ENCODE measurements around the gene SH2D2A.
"Not testable (repeated sequence)": the region's sequence is repeated elsewhere in the genome, so short reads cannot be mapped to it uniquely, and the experiment has no call there.

Gene SH2D2A

DNA sequence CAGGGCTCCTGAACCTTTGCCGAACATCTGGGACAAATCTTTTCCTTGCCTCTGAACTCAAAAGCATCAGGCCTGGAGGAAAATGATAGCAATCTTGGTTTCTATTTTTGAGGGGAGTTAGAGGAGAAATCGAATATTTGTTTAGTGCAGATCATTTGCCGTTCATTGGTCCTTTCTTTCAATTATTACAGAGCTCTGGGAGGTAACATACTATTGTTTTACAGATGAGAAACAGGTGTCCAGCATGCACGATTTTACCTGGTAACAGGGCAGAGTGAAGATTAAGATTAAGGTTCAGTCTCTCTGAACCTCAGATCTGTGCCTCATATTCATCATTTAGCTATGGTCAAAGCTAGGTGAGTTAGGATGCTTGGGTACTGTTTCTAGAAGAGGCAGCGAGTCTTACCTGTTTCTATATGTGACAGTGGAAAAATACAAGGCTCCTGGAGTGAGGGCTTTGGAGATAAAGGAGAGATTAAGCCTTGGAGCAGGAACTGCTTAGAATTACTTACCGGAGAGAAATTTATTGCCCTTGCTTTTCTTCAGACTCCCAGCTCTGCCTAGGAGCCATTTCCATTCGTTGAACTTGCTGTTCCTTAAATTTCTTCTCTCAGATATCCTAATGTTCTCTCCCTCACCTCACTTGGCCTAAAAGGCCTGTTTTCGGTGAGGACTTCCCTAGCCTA lies 47.9 kb downstream of the SH2D2A start:
- DNase-seq (ENCODE audit: insufficient read length, low spot score), result no peak
- TF ChIP-seq PAX5 (IDR thresholded peaks at IDR 0.05; ENCODE audit: insufficient read depth, low read length, severe bottlenecking) (no peak), TAF1 (IDR thresholded peaks at IDR 0.05; ENCODE audit: low read depth, low read length) (no peak), POLR2A (IDR thresholded peaks at IDR 0.05; ENCODE audit: low read depth, low read length) (no peak), SPI1 (IDR thresholded peaks at IDR 0.05; ENCODE audit: low read depth, low read length) (no peak), POU2F2 (IDR thresholded peaks at IDR 0.05; ENCODE audit: low read depth, low read length) (no peak), POLR2AphosphoS5 (IDR thresholded peaks at IDR 0.05; ENCODE audit: low read depth, low read length) (no peak)
- FAIRE-seq, result no peak

DNA sequence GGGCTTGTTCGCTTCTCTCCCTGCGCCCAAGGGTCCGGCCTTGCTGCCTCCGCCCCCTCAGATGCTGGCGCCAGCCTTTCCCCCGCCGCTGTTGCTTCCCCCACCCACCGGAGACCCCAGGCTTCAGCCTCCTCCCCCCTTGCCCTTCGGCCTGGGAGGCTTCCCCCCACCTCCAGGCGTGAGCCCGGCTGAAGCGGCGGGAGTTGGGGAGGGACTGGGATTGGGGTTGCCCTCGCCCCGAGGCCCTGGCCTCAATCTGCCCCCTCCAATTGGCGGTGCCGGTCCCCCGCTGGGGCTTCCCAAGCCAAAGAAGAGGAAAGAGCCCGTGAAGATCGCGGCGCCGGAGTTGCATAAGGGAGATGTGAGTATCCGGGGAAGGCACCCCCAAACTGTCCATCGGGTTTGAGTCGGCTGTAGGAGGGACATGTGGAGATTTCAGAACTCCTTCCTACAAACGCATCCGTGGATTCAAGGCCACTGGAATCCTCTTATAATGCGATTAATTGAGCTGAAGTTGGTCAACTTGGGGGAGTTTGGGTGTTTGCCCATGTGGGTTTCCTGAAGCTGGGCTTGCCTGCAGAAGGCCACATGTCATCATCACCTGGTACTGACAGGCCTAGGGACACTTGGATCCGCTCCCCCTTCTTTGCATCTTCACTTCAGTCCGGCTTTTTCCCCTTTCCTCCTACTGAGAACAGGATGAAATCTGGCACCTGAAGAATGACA lies 48.6 kb downstream of the SH2D2A start:
- TF ChIP-seq POLR2A (IDR thresholded peaks at IDR 0.05; ENCODE audit: low read depth, low read length) (0 out of 2 replicates have a peak, but pooled peaks have one; percentile 4), TAF1 (IDR thresholded peaks at IDR 0.05; ENCODE audit: low read depth, low read length) (no peak)
- no peak for DNase-seq (ENCODE audit: insufficient read length, low spot score)

DNA sequence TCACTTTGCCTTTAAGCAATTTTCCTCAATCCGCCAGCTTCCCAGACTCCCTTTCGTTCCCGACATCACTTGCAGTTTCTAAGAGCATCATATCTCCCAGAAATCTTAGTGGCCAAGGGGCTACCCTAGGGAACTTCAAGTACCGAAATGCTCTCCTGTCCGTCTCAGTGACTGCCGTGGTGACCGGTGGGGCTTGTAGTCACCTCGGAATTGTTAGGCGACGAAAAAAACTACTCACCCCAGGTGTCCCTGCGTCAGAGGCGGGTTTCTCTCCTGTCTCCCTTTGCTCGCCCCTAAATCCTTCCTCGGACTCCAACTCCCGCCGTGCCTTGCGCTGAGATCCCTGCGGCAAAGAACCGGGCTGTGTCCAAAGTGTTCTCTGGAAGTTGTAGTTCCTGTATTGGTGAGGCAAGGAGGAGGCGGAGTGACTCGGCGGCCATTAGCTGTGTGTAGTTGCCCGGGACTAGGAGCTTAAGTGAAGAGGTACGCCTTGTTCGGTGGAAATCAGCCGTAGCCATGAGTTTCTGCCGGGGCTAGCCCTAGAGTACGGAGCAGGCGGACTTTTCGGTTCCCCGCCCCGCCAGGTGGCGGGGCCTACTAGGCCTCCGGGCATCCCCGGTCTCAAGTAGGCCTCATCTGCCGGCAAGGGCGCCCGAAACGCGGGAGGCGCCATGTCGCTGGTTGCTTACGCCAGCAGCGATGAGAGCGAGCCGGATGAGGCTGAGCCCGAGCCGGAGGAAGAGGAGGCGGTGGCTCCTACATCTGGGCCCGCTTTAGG lies 49.4 kb downstream of the SH2D2A start, which contains the start of gene PRCC:
PRCC (plus strand) TSS at position 435 of the 778 bp plus-strand sequence; CDS start at position 672, 237 bp downstream.
- TF ChIP-seq POU2F2 (IDR thresholded peaks at IDR 0.05; ENCODE audit: low read depth, low read length), result peak; percentile 47; the same call in 1 of the 2 replicates
- TF ChIP-seq POLR2AphosphoS5 (IDR thresholded peaks at IDR 0.05; ENCODE audit: low read depth, low read length), result peak; percentile 75
- peak; percentile 83 for TF ChIP-seq TAF1 (IDR thresholded peaks at IDR 0.05; ENCODE audit: low read depth, low read length)
- no peak for TF ChIP-seq SPI1 (IDR thresholded peaks at IDR 0.05; ENCODE audit: low read depth, low read length)
- TF ChIP-seq PAX5 (IDR thresholded peaks at IDR 0.05; ENCODE audit: insufficient read depth, low read length, severe bottlenecking), result no peak
- peak; percentile 59 for TF ChIP-seq POLR2A (IDR thresholded peaks at IDR 0.05; ENCODE audit: low read depth, low read length)
- DNase-seq (ENCODE audit: insufficient read length, low spot score), result peak; percentile 79
- FAIRE-seq, result peak; percentile 97

More for the DNA sequence above, 48.6 kb downstream of the SH2D2A start:
- no peak for FAIRE-seq

DNA sequence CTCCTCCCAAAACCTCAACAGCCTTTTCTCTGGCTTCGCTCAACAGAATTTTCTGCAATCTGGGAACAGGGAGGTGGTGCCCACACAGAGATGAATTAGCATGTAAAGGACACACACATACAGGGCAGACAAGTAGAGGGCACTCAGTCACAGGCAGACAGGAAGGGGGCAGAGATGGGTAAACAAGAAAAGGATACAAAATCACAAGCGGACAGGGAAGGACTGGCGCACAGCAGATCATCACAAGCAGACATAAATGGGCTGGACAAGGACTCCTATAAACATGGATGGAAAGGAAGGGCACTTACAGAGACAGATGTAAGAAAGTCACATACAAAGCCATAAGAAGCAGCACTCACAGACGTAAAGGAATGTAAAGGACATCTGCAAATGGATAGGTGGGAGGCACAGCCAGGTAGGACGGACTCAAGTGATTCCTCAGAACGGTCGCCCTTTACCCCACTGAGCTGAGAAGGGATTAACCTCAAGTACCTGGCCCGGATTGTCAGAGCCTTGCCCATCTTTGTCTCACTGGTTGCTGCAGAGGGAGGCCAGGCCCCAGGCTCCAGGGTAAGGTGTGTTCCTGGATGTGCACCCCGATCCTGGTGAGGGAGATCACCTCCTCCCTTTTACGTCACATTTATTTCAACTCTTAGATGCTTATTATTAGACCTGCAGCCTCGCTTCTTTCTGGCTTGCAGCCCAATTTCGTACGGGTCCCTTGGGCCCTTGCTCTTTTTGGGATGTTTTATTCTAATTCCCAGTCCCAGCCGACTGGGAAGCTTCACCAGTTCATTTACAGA lies 50.1 kb downstream of the SH2D2A start:
- 0 out of 2 replicates have a peak, but pooled peaks have one; percentile 42 for TF ChIP-seq POLR2AphosphoS5 (IDR thresholded peaks at IDR 0.05; ENCODE audit: low read depth, low read length)
- TF ChIP-seq PAX5 (IDR thresholded peaks at IDR 0.05; ENCODE audit: insufficient read depth, low read length, severe bottlenecking), result no peak
- TF ChIP-seq POLR2A (IDR thresholded peaks at IDR 0.05; ENCODE audit: low read depth, low read length), result peak; percentile 65
- FAIRE-seq (peak; percentile 63), DNase-seq (ENCODE audit: insufficient read length, low spot score) (no peak)

DNA sequence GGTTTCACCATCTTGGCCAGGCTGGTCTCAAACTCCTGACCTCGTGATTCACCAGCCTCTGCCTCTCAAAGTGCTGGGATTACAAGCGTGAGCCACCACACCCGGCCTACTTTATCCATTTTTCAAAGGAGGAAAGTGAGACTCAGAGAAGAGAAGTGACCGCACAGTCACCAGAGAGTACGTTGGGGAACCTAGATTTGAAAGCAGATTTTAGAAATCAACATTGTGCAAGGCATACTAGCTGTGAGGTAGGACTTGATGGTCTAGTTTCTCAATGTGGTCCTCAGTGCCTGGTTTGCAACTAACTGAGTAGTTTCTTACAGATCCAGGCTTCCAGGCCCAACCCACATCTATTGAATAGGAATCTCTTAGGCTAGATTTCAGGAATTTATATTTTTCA lies 51.0 kb downstream of the SH2D2A start:
- FAIRE-seq (no peak), DNase-seq (ENCODE audit: insufficient read length, low spot score) (no peak)
- TF ChIP-seq POU2F2 (IDR thresholded peaks at IDR 0.05; ENCODE audit: low read depth, low read length), result no peak
- TF ChIP-seq TAF1 (IDR thresholded peaks at IDR 0.05; ENCODE audit: low read depth, low read length), result no peak
- no peak for TF ChIP-seq SPI1 (IDR thresholded peaks at IDR 0.05; ENCODE audit: low read depth, low read length)
- TF ChIP-seq POLR2A (IDR thresholded peaks at IDR 0.05; ENCODE audit: low read depth, low read length), result no peak
- no peak for TF ChIP-seq PAX5 (IDR thresholded peaks at IDR 0.05; ENCODE audit: insufficient read depth, low read length, severe bottlenecking)
- TF ChIP-seq POLR2AphosphoS5 (IDR thresholded peaks at IDR 0.05; ENCODE audit: low read depth, low read length), result no peak

DNA sequence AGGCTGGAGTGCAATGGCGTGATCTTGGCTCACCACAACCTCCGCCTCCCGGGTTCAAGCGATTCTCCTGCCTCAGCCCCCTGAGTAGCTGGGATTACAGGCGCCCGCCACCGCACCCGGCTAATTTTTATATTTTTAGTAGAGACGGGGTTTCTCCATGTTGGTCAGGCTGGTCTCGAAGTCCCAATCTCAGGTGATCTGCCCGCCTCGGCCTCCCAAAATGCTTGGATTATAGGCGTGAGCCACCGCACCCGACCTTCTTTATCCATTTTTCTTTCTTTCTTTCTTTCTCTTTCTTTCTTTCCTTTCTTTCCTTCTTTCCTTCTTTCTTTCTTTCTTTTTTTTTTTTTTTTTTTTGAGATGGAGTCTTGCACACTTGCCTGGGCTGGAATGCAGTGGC lies 51.5 kb downstream of the SH2D2A start:
- not testable (repeated sequence) for DNase-seq (ENCODE audit: insufficient read length, low spot score); FAIRE-seq

DNA sequence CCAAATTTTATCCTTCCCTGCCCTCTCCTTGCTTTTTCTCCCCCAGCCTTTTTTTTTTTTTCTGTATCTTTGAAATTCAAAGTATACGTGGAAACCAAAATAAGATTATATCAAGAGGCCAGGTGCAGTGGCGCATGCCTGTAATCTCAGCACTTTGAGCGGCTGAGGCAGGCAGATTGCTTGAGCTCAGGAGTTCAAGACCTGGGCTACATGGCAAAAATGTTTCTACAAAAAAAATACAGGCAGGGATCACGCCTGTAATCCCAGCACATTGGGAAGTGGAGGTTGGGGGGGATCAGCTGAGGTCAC lies 55.9 kb downstream of the SH2D2A start:
- FAIRE-seq, result no peak
- TF ChIP-seq POU2F2 (IDR thresholded peaks at IDR 0.05; ENCODE audit: low read depth, low read length) (no peak), POLR2AphosphoS5 (IDR thresholded peaks at IDR 0.05; ENCODE audit: low read depth, low read length) (no peak), POLR2A (IDR thresholded peaks at IDR 0.05; ENCODE audit: low read depth, low read length) (no peak), TAF1 (IDR thresholded peaks at IDR 0.05; ENCODE audit: low read depth, low read length) (no peak), PAX5 (IDR thresholded peaks at IDR 0.05; ENCODE audit: insufficient read depth, low read length, severe bottlenecking) (no peak), SPI1 (IDR thresholded peaks at IDR 0.05; ENCODE audit: low read depth, low read length) (no peak)
- DNase-seq (ENCODE audit: insufficient read length, low spot score), result no peak

DNA sequence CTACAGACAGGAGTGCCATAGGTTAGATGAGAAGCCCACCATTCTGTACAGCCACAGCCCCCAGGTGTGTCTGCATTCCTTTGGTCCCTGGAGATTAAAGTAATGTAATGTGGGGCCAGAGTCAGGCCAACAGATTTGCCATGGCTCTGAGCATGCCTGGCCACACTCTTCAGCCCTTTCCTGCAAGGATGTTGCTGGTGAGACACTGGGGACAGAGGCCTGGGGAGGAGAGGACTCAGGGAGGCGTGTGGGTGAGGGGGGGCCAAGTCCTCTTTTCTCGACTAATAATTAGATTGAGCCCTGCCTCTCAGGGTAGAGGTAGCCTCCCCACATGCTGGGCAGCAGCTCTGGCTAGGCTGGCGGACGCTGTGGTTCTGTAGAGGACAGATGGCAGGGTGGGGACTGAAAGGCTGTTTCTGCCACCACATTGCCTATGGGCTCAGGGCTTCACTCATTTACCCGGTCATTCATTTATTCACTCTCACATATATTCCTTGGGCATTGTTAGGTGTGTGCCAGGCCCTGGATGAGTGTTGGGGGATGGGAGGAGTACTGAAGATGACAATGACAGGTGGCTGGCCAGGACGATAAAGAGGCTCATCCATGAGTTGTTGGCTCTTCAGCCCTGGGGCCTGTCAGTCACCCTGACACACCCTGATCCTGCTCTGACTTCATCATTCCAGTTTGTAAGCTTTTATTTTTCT lies 56.4 kb downstream of the SH2D2A start:
- TF ChIP-seq POU2F2 (IDR thresholded peaks at IDR 0.05; ENCODE audit: low read depth, low read length) (no peak), SPI1 (IDR thresholded peaks at IDR 0.05; ENCODE audit: low read depth, low read length) (no peak), TAF1 (IDR thresholded peaks at IDR 0.05; ENCODE audit: low read depth, low read length) (no peak), PAX5 (IDR thresholded peaks at IDR 0.05; ENCODE audit: insufficient read depth, low read length, severe bottlenecking) (no peak), POLR2A (IDR thresholded peaks at IDR 0.05; ENCODE audit: low read depth, low read length) (no peak), POLR2AphosphoS5 (IDR thresholded peaks at IDR 0.05; ENCODE audit: low read depth, low read length) (no peak)
- no peak for FAIRE-seq
- DNase-seq (ENCODE audit: insufficient read length, low spot score), result no peak

DNA sequence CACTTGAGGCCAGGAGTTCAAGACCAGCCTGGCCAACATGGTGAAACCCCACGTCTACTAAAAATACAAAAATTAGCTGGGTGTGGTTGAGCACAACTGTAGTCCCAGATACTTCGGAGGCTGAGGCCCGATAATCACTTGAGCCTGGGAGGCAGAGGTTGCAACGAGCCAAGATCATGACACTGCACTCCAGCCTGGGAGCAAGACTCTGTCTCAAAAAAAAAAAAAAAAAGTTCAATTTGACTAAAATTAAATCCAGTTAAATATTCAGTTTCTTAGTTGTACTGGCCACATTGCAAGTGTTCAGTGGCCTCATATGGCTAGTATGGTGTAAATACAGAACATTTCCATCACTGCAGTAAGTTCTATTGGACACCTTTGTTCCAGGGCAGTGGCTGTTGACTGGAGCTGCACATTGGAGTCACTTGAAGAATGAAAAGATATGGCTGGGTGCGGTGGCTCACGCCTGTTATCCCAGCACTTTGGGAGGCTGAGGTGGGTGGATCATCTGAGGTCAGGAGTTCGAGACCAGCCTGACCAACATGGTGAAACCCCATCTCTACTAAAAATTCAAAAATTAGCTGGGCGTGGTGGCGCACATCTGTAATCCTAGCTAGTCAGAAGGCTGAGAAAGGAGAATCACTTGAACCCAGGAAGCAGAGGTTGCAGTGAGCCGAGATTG lies 58.9 kb downstream of the SH2D2A start:
- DNase-seq (ENCODE audit: insufficient read length, low spot score); FAIRE-seq: not testable (repeated sequence)
